Psoas muscle (tissue), 8 donors: ENCODE measurements around the gene DDX5. TPM values are rescaled to one million over a fixed set of nuclear protein-coding genes. Genes with fewer than 3 reads are reported as not detected.

Experiments
- ATAC-seq, 4 donors: fragments of 200-7000 bp; cut with Tn5 transposase; one replicate each; pipeline ENCODE4 v1.9.1; 2020; ENCODE audit warnings: moderate library complexity in 3 of 4, mild to moderate bottlenecking in 2 of 4
- DNase-seq, 2 donors: peaks; one replicate each; pipeline ENCODE4 v3.0.0-alpha.2; 2020
- H3K27ac ChIP-seq: fragments of 200-600 bp; one replicate; pipeline ENCODE4 v1.8.0; 2022
- H3K27me3 ChIP-seq, 3 donors: fragments of 200-600 bp in 1 of 3; one replicate each; pipeline versions ENCODE4 v1.6.1 to v1.8.0; 2013 to 2022; ENCODE audit warnings: low read length in 2 of 3, mild to moderate bottlenecking in 2 of 3, moderate library complexity in 1 of 3; ENCODE audit not compliant: insufficient read depth in 3 of 3
- H3K36me3 ChIP-seq, 2 donors: fragments of 200-600 bp in 1 of 2; one replicate each; pipeline versions ENCODE4 v1.6.1 to v1.8.0; 2013 to 2022; ENCODE audit warnings: low read depth in 1 of 2, mild to moderate bottlenecking in 1 of 2, moderate library complexity in 1 of 2; ENCODE audit not compliant: insufficient read depth in 1 of 2
- H3K4me1 ChIP-seq: fragments of 200-600 bp; one replicate; pipeline ENCODE4 v1.8.0; 2022
- H3K4me3 ChIP-seq: fragments of 200-600 bp; one replicate; pipeline ENCODE4 v1.8.0; 2022; ENCODE audit warnings: mild to moderate bottlenecking
- H3K9me3 ChIP-seq: fragments of 200-600 bp; one replicate; pipeline ENCODE4 v1.8.0; 2022
- WGBS, 3 donors: extraction: QIAGEN DNeasy Blood & Tissue Kit; methylation state at CpG; one replicate each; pipeline versions ENCODE4 v1.1.6 to v1.1.7; 2013; 5-methylcytosine and 5-hydroxymethylcytosine counted together
- intact Hi-C, 2 donors: fragments of 100-400 bp; cut with DNase I; formaldehyde crosslinking; loops; one replicate each; pipeline versions ENCODE4 v1.11.0 to v1.14.2; 2022
- polyA plus RNA-seq, 3 donors: library from polyadenylated mRNA; stranded (reverse); fragments of 200-250 nt; gene quantifications; one replicate each; pipeline ENCODE4 v1.2.3, GENCODE V29; 2013
- total RNA-seq, 4 donors: library from RNA; stranded (reverse); fragmentation: NEBNext Ultra II Directional in 2 of 4; extraction: Animal tissue kit (Norgen Biotek cat#: 25700) in 2 of 4; gene quantifications; one replicate each; pipeline versions ENCODE4 v1.2.1 to v1.2.4, GENCODE V29; 2021 to 2023
- TF ChIP-seq, protein P1 (sequence below): fragments of 200-600 bp; IDR thresholded peaks from one replicate; pipeline ENCODE4 v1.8.0; 2022; ENCODE audit warnings: antibody characterized with exemption
- donor health status: healthy with polysubstance abuse.
- donor health status: DM: no; HTN: no; CAD: no; lungs with moderate emphysema.
- donor health status: Bipolar disorder and iron deficiency.
- donor health status: healthy.
- donor health status: DM: yes; HTN: yes; CAD: no.
- donor health status: DM: no; HTN: no; CAD: no.
- donor health status: DM: no; HTN: no; CAD: no.
- donor health status: DM: yes; HTN: yes; CAD: no.

The DDX5 gene
- total and polyA plus RNA-seq, 7 donors = 122 to 497 (median 272) TPM

DNA sequence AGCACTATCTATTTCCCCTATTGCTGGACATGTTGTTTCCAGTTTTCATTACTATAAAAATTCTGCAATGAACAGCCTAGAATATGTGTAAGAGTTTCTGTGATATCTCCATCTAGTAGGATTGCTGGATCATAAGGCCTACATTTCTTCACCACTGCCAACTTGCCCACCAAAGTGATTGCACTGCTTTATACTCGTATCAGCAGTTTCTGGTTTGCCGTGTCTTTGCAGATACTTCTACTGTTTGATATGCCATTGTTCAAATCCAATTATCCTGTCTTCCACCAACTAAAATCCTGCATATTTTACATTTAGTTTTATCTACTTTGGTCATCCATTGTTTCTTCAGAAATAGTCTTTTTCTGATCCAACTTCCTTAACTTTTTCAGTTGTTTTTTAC lies 21.8 kb upstream of the DDX5 start:
- intact Hi-C loops = no loop called here
- H3K4me3 ChIP-seq = no peak overlapping the region
- WGBS, 3 donors = 87 to 90% (median 87%) methylated on average over 2 of the region's 2 CpGs

GRCh38 chr17:64520359-64520758 lies 14.3 kb upstream of the DDX5 start:
- Histone ChIP-seq H3K4me1 (no peaks in the 10 kb centered on the region), H3K36me3 (peaks cover 4 to 100% of the 10 kb centered on the region in 2 donors), H3K27me3 (no peaks in the 10 kb centered on the region), H3K4me3 (no peak overlapping the region), H3K27ac (no peak overlapping the region), H3K9me3 (no peaks in the 10 kb centered on the region)
- no peak for DNase-seq
- ATAC-seq = peak in 1 of 4 donors; percentile 45
- TF ChIP-seq, protein P1, sequence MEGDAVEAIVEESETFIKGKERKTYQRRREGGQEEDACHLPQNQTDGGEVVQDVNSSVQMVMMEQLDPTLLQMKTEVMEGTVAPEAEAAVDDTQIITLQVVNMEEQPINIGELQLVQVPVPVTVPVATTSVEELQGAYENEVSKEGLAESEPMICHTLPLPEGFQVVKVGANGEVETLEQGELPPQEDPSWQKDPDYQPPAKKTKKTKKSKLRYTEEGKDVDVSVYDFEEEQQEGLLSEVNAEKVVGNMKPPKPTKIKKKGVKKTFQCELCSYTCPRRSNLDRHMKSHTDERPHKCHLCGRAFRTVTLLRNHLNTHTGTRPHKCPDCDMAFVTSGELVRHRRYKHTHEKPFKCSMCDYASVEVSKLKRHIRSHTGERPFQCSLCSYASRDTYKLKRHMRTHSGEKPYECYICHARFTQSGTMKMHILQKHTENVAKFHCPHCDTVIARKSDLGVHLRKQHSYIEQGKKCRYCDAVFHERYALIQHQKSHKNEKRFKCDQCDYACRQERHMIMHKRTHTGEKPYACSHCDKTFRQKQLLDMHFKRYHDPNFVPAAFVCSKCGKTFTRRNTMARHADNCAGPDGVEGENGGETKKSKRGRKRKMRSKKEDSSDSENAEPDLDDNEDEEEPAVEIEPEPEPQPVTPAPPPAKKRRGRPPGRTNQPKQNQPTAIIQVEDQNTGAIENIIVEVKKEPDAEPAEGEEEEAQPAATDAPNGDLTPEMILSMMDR = no peak
- WGBS, 3 donors = 92 to 94% (median 92%) methylated on average over 6 of the region's 6 CpGs
- intact Hi-C loops = no loop called here

More for the DNA sequence above, 21.8 kb upstream of the DDX5 start:
- H3K27me3 ChIP-seq = no peaks in the 10 kb centered on the region
- TF ChIP-seq, protein P1 = no peak
- H3K4me1 ChIP-seq = no peaks in the 10 kb centered on the region
- H3K36me3 ChIP-seq = peaks cover 16 to 100% of the 10 kb centered on the region in 2 donors
- ATAC-seq (no peak), DNase-seq (no peak)
- no peak overlapping the region for H3K27ac ChIP-seq
- no peaks in the 10 kb centered on the region for H3K9me3 ChIP-seq

DNA sequence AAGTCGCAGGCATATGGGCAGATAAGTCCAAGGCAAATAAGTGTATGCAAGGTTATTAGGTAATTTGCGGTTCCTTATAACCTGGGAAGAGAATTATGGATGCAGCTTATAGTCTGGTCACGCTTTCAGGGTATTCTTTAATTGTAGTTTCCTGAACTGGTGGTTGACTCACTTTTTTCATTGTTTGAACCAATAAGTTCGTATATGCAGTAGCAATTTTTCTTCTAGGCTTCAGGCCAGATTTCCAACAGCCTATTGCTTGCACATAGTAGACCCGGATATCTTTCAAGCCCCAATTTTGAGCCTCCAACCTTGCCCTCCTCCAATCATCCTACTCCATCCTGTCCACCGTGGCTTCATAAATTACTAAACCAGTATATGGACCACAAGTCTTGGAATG lies 13.5 kb upstream of the DDX5 start:
- WGBS, 3 donors = 90 to 94% (median 92%) methylated on average over 6 of the region's 6 CpGs
- TF ChIP-seq, protein P1 = no peak

DNA sequence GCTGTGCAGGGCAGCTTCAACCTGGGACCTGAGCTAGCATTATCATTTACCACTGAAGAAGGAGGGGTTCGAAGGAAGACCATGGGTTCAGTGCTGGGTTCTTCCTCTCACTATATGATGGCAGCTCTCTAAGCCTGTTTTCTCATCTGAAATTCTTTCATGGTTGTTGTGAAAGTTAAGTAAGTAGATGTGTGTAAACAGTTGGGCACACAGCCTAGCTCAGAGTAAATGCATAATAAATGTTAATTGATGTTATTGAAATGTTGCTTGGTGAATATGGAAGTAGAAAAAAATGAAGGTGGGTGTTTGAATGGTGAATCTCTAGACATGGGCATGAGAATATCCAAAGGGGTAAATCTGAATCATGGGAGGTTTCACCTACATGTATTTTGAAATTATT lies 9.7 kb upstream of the DDX5 start:
- no peaks in the 10 kb centered on the region for H3K9me3 ChIP-seq
- no peak overlapping the region for H3K4me3 ChIP-seq
- intact Hi-C loops = no loop called here
- H3K27ac ChIP-seq = no peak overlapping the region
- ATAC-seq (no peak), DNase-seq (no peak)
- no peaks in the 10 kb centered on the region for H3K27me3 ChIP-seq
- WGBS, 3 donors = 86 to 96% (median 91%) methylated on average over 1 of the region's 1 CpG
- peaks cover 10 to 100% of the 10 kb centered on the region in 2 donors for H3K36me3 ChIP-seq
- no peaks in the 10 kb centered on the region for H3K4me1 ChIP-seq
- TF ChIP-seq, protein P1 = no peak

More for the DNA sequence above, 13.5 kb upstream of the DDX5 start:
- no peak for DNase-seq
- no peak overlapping the region for H3K27ac ChIP-seq
- ATAC-seq = no peak
- peaks cover 8 to 100% of the 10 kb centered on the region in 2 donors for H3K36me3 ChIP-seq
- no peak overlapping the region for H3K4me3 ChIP-seq
- no peaks in the 10 kb centered on the region for H3K9me3 ChIP-seq
- no peaks in the 10 kb centered on the region for H3K27me3 ChIP-seq
- intact Hi-C loops = no loop called here
- no peaks in the 10 kb centered on the region for H3K4me1 ChIP-seq

GRCh38 chr17:64515419-64515818 lies 9.3 kb upstream of the DDX5 start:
- DNase-seq (no peak), ATAC-seq (no peak)
- no peak overlapping the region for H3K27ac ChIP-seq
- WGBS, 3 donors = 75 to 84% (median 75%) methylated on average over 2 of the region's 2 CpGs
- TF ChIP-seq, protein P1 = no peak
- intact Hi-C loops = no loop called here
- H3K36me3 ChIP-seq = peaks cover 10 to 100% of the 10 kb centered on the region in 2 donors
- no peak overlapping the region for H3K4me3 ChIP-seq
- H3K27me3 ChIP-seq = no peaks in the 10 kb centered on the region
- H3K4me1 ChIP-seq = no peaks in the 10 kb centered on the region
- no peaks in the 10 kb centered on the region for H3K9me3 ChIP-seq
